SK-N-SH treated with all-trans-retinoic acid at 6 μM for 48 hours (cell line): ENCODE measurements around the gene RAPGEF1.

Experiments
- ATAC-seq: fragments of 200-7000 bp; cut with Tn5 transposase; 3 replicates; pipeline ENCODE4 v1.9.1; 2020; ENCODE audit warnings: mild to moderate bottlenecking, moderate library complexity
- ARNTL ChIP-seq: fragments of 450-650 bp; formaldehyde crosslinking; IDR thresholded peaks from 2 replicates; pipeline ENCODE4 v1.5.0; 2020; ENCODE audit warnings: low read depth, mild to moderate bottlenecking, moderate library complexity, borderline replicate concordance
- BACH2 ChIP-seq: fragments of 250-450 bp; sonication (Bioruptor Pico); IDR thresholded peaks from 2 replicates; pipeline ENCODE4 v1.9.0; 2021; ENCODE audit warnings: mild to moderate bottlenecking, borderline replicate concordance
- CSDC2 ChIP-seq: fragments of 250-450 bp; sonication (Bioruptor Pico); IDR thresholded peaks from 2 replicates; pipeline ENCODE4 v1.5.0; 2020; ENCODE audit warnings: mild to moderate bottlenecking, moderate library complexity
- CSRNP3 ChIP-seq: fragments of 250-450 bp; sonication (Bioruptor Pico); IDR thresholded peaks from 2 replicates; pipeline ENCODE4 v1.5.1; 2021; ENCODE audit warnings: mild to moderate bottlenecking, moderate library complexity
- ESRRG ChIP-seq: fragments of 250-450 bp; sonication (Bioruptor Pico); IDR thresholded peaks from 2 replicates; pipeline ENCODE4 v1.6.1; 2021; ENCODE audit warnings: mild to moderate bottlenecking
- GLIS3 ChIP-seq: fragments of 250-450 bp; sonication (Bioruptor Pico); IDR thresholded peaks from 2 replicates; pipeline ENCODE4 v1.5.0; 2020; ENCODE audit warnings: mild to moderate bottlenecking, moderate library complexity
- OSR1 ChIP-seq: fragments of 250-450 bp; sonication (Bioruptor Pico); IDR thresholded peaks from 2 replicates; pipeline ENCODE4 v1.8.0; 2022; ENCODE audit warnings: moderate library complexity, mild to moderate bottlenecking, inconsistent platforms
- PATZ1 ChIP-seq: fragments of 250-450 bp; sonication (Bioruptor Pico); IDR thresholded peaks from 2 replicates; pipeline ENCODE4 v1.8.0; 2020; ENCODE audit warnings: mild to moderate bottlenecking, moderate library complexity, borderline replicate concordance
- POU6F1 ChIP-seq: fragments of 250-450 bp; sonication (Bioruptor Pico); IDR thresholded peaks from 2 replicates; pipeline ENCODE4 v1.8.0; 2021; ENCODE audit warnings: low read depth, mild to moderate bottlenecking, moderate library complexity, borderline replicate concordance
- RARB ChIP-seq: fragments of 250-450 bp; sonication (Bioruptor Pico); IDR thresholded peaks from 2 replicates; pipeline ENCODE4 v1.8.0; 2021; ENCODE audit warnings: mild to moderate bottlenecking, moderate library complexity
- SNAI2 ChIP-seq: fragments of 250-450 bp; sonication (Bioruptor Pico); IDR thresholded peaks from 2 replicates; pipeline ENCODE4 v1.5.0; 2020; ENCODE audit warnings: mild to moderate bottlenecking, moderate library complexity
- TCF4 ChIP-seq: fragments of 250-450 bp; sonication (Bioruptor Pico); IDR thresholded peaks from 2 replicates; pipeline ENCODE4 v1.8.0; 2021; ENCODE audit warnings: mild to moderate bottlenecking, moderate library complexity, borderline replicate concordance
- TSHZ2 ChIP-seq: fragments of 250-450 bp; sonication (Bioruptor Pico); IDR thresholded peaks from 2 replicates; pipeline ENCODE4 v1.5.0; 2020; ENCODE audit warnings: mild to moderate bottlenecking, moderate library complexity
- ZC3H10 ChIP-seq: fragments of 250-450 bp; sonication (Bioruptor Pico); IDR thresholded peaks from 2 replicates; pipeline ENCODE4 v1.5.1; 2021; ENCODE audit warnings: mild to moderate bottlenecking, moderate library complexity
- ZFP3 ChIP-seq: fragments of 250-450 bp; sonication (Bioruptor Pico); IDR thresholded peaks from 2 replicates; pipeline ENCODE4 v1.5.0; 2020; ENCODE audit warnings: mild to moderate bottlenecking, moderate library complexity
- ZFP30 ChIP-seq: fragments of 450-650 bp; formaldehyde crosslinking; IDR thresholded peaks from 2 replicates; pipeline ENCODE4 v1.5.0; 2022; ENCODE audit warnings: mild to moderate bottlenecking, moderate library complexity
- ZNF565 ChIP-seq: fragments of 450-650 bp; formaldehyde crosslinking; conservative IDR thresholded peaks from 2 replicates; pipeline ENCODE4 v1.5.0; 2020; ENCODE audit warnings: low read depth, mild to moderate bottlenecking, moderate library complexity
- ZNF70 ChIP-seq: fragments of 450-650 bp; formaldehyde crosslinking; IDR thresholded peaks from 2 replicates; pipeline ENCODE4 v1.5.0; 2020; ENCODE audit warnings: mild to moderate bottlenecking, moderate library complexity
- ZNF8 ChIP-seq: fragments of 450-650 bp; formaldehyde crosslinking; IDR thresholded peaks from 2 replicates; pipeline ENCODE4 v1.5.0; 2020; ENCODE audit warnings: mild to moderate bottlenecking, moderate library complexity

The RAPGEF1 gene

GRCh38 chr9:131603199-131603598 lies 136.7 kb downstream of the RAPGEF1 start:
- no peak for TF ChIP-seq ZNF8 (CRISPR knock-in tag)
- no peak for TF ChIP-seq ZFP30
- no peak for TF ChIP-seq SNAI2 (CRISPR knock-in tag)
- TF ChIP-seq ZFP3: no peak
- no peak for TF ChIP-seq CSDC2 (CRISPR knock-in tag)
- TF ChIP-seq CSRNP3 (CRISPR knock-in tag): no peak
- ATAC-seq: no peak

- ATAC-seq: no peak
- no peak for TF ChIP-seq ZNF565 (CRISPR knock-in tag)
- no peak for TF ChIP-seq POU6F1
- no peak for TF ChIP-seq ARNTL (CRISPR knock-in tag)
- no peak for TF ChIP-seq ZNF8 (CRISPR knock-in tag)
- no peak for TF ChIP-seq PATZ1
- TF ChIP-seq TSHZ2: no peak
- no peak for TF ChIP-seq ZNF70 (CRISPR knock-in tag)
- no peak for TF ChIP-seq ZFP30
- no peak for TF ChIP-seq TCF4 (CRISPR knock-in tag)
- TF ChIP-seq SNAI2 (CRISPR knock-in tag): no peak
- no peak for TF ChIP-seq RARB (CRISPR knock-in tag)
- TF ChIP-seq ZFP3: no peak
- TF ChIP-seq CSRNP3 (CRISPR knock-in tag): no peak
- TF ChIP-seq GLIS3 (CRISPR knock-in tag): no peak
These were observed 138.1 kb downstream of the RAPGEF1 start for GRCh38 chr9:131601683-131602181.

- no peak for TF ChIP-seq ZC3H10 (CRISPR knock-in tag)
- no peak for TF ChIP-seq ZNF8 (CRISPR knock-in tag)
- TF ChIP-seq ZNF70 (CRISPR knock-in tag): no peak
- no peak for TF ChIP-seq ZFP30
- TF ChIP-seq BACH2 (CRISPR knock-in tag): no peak
- TF ChIP-seq ESRRG (CRISPR knock-in tag): no peak
- TF ChIP-seq PATZ1: no peak
- TF ChIP-seq OSR1: no peak
- TF ChIP-seq, all 23 proteins: peak for 0
- ATAC-seq: no peak
These were observed 141.8 kb downstream of the RAPGEF1 start for GRCh38 chr9:131598121-131598520.
